ENCODE results near the gene R3HDM2.
"Not testable (repeated sequence)": the region's sequence is repeated elsewhere in the genome, so short reads cannot be mapped to it uniquely, and the experiment has no call there.

Gene R3HDM2

DNA sequence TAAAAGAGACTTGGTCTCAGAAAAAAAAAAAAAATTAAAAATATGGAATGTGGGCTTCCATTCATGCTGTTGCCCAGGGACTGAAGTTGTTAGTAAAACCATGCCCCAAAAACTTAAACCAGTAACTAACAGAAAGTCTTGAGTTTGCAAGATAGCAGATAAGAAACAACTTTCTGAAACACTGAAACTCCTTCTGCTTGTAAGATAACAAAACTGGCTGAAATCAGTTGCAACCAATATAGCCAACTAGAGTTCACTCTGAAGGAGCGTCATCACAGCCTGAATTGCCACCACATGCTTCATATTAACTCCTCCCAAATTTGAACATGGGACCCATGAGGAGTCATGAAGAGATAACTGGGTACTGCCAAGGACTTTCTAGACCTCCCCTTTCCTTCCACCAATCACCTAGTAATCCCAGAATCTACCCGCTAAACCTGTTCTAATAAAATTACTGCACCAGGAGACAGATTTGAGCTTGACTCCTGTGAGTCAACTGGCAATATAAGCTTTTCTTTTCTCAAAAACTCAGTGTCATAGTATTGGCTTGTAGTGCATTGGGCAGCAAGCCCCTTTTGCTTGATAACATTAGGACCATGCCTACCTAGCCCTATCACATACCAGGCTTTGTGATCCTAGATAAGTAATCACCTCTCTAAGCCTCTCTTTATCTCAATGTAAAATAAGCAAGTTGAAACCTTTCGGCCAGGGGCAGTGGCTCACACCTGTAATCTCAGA is 53.6 kb downstream of the R3HDM2 start:
- DNase-seq (ENCODE audit: low spot score) = no peak

DNA sequence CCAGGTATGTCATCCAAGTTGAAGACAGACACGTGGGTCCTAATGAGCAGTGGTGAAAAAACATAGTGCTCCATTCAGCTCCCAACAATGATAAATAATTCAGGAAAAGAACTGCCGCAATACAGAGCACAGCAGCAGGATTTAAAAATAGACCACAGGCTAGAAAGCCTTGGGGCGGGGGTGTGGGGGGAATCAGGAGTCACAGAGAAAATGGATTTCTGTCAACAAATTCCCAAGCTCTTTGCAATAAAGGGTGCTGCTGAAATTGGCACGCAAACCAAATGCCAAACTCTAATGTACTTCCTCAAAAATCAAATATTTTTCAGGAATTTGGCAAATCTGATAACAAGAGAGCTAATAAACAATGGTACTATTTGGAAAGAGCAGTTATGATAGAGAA is 58.6 kb downstream of the R3HDM2 start:
- DNase-seq (ENCODE audit: low spot score) = peak; percentile 12

DNA sequence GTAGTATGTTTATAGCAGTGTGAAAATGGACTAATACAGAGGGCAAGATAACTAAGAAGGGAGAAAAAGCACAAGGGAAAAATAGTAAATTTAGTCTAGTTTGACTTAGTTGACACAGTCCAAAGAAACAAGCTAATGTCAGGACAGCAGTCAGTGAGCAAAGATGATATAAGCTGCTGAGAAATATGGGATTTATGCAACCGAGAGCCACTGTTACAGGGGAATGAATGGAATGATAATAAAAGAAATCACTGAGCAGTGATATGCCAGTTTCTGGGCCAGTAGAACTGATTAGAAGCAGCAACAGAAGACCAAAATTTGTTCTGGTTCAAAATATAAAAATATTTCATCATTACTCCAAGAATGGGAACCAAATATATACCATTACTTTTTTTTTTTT is 60.1 kb downstream of the R3HDM2 start:
- no peak for DNase-seq (ENCODE audit: low spot score)

DNA sequence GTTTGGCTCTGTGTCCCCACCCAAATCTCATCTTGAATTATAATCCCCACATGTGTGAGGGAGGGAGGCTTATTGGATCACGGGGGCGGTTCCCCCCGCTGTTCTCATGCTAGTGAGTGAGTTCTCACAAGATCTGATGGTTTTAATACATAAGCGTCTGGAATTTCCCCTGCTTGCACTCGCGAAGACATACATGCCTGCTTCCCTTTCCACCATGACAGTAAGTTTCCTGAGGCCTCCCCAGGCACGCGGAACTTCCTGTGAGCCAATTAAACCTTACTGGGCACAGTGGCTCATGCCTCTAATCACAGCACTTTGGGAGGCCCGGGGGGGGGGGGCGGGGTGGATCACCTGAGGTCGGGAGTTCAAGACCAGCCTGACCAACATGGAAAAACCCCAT is 60.8 kb downstream of the R3HDM2 start:
- no peak for DNase-seq (ENCODE audit: low spot score)

DNA sequence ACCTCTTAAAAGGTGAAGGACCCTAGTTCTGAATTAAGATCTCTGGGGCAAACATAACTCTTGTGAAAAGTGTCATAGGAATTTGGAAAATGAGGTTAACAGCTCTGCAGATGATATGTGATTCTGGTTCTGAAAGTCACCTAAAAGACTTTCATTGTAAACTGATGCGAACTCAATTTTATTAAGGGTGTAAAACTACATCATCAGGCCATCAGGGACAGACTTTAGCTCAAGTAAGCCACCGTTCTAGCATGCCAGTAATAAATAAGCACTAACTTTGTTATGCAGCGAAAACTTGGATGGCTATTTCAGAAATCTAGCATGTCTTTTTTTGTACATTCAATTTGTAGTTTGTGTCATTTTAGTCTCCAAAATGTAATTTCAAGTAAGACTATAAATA is 61.6 kb downstream of the R3HDM2 start:
- no peak for DNase-seq (ENCODE audit: low spot score)

DNA sequence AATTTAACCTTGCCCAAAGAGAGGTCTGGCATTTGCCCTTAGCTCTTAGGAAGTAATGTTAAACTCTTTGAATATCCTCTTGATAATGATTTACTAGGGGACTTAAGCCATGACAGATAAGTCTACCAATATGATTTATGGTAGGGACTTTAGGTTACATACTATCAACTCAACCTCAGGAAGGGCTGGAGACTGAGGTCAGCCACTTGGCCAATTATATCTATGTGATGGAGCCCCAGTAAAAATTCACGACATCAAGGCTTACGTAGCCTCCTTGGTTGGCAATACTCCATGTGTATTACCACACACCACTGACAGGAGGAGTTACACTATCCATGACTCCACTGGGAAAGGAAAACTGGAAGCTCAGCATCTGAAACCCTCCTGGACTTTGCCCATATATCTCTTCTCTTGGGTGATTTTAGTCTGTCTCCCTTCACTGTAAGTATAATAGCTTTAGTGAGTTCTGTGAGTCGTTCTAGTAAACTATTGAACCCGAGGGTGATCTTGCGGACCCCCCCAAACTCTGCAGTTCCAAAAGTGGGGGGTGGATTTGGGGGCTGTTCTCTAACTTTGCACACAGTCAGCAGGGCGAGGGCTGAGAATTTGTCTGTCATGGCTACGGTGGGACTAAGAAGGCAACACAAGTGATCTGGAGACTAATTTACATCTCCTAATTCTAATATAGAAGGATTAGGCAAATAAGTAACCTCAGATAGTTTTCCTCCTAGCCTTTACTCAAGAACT is 62.3 kb downstream of the R3HDM2 start:
- no peak for DNase-seq (ENCODE audit: low spot score)

DNA sequence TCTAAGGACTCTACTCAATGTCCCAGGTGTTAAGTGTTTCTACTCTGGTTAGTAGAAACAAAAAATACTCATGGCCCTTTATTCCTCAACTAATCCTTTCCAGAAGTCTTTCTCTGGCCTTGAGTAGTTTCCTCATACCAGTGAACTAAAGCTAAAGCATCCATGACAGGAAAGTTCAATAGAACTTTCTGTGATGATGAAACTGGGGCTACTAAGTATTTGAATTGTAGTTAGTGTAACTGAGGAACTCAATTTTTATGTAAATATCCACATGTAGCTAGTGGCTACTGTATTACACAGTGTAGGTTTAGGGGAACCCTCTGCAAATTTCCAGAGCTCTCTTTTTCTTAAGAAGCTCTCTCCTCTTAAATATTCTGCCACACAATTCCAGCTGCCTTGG is 63.7 kb downstream of the R3HDM2 start:
- DNase-seq (ENCODE audit: low spot score) = no peak

DNA sequence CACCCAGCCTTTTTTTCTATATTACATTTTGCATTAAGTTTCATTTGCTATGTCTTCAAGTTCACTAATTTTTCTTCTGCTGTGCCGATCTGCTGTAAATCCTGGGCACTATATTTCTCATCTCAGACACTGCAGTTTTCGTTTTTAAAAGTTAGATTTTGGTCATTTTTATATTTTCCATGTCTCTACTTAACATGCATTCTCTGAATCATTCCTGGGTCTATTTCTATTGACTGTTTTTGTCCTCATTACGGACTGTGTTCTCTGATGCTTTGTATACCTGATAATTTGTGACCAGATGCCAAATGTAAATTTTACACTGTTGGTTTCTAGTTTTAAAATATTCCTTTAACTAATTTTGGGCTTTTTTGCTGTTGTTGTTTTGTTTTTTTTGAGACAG is 64.5 kb downstream of the R3HDM2 start:
- no peak for DNase-seq (ENCODE audit: low spot score)

DNA sequence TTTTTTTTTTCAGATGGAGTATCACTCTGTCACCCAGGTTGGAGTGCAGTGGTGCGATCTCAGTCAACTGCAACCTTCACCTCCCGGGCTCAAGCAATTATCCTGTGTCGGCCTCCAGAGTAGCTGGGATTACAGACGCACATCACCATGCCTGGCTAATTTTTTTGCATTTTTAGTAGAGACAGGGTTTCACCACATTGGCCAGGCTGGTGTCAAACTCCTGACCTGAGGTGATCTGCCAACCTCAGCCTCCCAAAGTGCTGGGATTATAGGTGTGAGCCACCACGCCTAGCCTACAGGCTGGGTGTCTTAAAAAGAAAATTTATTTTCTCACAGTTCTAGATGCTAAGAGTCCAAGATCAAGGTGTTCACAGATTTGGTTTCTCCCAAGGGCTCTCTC is 66.7 kb downstream of the R3HDM2 start:
- not testable (repeated sequence) for DNase-seq (ENCODE audit: low spot score)

DNA sequence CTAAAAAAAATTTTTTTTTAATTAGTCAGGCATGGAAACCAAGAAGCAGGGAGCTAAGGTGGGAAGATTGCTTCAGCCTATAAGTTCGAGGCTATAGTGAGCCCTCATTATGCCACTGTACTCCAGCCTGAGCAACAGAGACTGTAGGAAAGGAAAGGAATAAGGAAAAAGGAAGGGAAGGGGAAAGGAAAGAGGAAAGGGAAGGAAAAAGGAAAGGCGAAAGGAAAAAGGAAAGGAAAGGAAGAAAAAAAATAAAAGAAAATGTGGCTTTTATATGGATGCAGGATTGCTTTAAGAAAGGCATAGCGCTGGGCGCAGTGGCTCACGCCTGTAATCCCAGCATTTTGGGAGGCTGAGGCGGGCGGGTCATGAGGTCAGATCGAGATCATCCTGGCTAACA is 70.4 kb downstream of the R3HDM2 start:
- no peak for DNase-seq (ENCODE audit: low spot score)

DNA sequence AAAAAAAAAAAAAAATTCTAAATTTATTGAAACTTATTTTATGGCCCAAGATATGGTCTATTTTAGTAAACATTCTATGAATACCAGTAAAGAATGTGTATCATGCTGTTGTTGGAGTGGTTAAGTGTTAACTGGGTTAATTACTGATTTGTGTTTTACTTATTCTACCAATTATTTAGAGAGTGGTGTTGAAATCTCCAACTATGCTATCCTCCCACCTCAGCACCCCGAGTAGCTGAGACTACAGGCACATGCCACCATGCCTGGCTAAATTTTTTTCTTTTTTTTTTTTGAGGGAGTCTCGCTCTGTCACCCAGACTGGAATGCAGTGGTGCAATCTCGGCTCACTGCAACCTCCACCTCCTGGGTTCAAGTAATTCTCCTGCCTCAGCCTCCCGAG is 72.2 kb downstream of the R3HDM2 start:
- no peak for DNase-seq (ENCODE audit: low spot score)

DNA sequence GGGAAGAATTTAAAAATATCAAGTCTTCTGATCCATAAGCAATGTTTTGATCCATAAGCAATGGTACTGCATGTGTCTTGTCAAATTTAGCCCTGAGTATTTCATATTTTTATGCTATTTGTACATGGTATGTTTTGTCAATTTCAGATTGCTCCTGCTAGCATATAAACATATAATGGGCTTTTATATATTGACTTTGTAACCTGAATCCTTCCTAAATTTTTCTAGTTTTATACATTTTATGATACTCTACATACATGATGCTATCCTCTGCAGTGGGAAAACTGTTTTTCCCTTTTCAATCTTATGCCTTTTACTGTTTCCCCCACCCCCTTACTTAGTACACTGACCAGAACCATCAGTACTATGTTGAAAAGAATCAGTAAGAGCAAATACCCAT is 75.1 kb downstream of the R3HDM2 start:
- no peak for DNase-seq (ENCODE audit: low spot score)

DNA sequence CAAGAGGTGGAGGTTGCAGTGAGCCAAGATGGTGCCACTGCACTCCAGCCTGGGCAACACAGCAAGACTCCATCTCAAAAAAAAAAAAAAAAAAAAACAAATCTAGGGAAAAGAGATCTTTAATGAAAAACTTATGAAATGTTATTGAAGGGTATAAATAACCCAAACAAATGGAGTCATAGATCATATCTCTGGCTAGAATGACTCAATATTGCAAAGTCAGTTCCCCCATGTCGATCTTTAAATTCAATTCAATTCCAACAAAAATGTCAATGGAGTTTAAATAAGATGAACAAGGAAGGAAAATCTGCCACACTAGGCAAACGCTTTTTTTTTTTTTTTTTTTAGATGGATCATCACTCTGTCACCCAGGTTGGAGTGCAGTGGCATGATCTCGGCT is 78.7 kb downstream of the R3HDM2 start:
- no peak for DNase-seq (ENCODE audit: low spot score)

DNA sequence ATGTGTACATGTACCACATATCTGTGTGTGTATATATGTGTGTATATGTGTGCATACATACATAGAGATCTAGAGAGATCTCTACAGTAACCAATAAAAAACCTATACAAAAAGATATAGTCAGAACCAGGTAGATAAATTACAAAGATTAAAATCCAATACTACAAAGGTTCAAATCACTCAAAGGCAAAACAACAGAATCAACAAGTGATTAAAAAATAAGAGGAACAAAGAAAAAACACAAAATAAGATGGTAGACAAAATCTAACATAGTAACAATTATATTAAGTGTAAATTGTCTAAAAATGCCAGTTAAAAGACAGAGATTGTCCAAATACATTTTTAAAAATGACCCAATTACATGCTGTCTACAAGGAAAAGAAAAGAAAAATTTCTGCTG is 83.6 kb downstream of the R3HDM2 start:
- no peak for DNase-seq (ENCODE audit: low spot score)

DNA sequence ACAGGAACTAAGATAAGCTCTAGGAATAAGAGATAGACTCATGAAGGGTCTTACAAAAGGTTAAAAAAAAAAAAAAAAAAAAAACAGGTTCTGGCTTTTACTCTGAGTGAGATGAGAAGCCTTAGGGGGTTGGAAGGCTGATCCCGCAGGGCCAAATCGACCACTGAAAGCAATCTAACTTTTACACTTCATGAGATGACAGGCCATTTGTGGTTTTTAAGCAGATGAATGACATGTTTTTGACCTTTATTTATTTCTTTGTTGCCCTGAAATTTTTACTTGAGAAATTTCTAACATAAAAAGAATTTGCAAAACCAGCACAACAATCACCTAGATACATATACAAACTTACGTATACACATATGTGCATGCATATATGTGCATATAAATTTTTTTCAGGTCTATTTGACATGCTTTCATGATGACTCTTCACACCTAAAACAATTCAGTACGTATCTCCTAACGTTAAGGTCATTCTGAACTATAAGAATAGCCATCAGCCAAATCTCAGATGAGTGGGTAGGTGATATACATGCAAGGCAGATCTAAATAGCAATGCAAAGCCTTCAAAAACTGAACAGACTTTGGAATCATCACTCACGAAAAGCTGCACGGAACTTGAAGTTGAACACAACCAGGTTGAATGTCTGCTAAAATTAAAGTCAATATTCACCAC is 87.0 kb downstream of the R3HDM2 start:
- no peak for DNase-seq (ENCODE audit: low spot score)

DNA sequence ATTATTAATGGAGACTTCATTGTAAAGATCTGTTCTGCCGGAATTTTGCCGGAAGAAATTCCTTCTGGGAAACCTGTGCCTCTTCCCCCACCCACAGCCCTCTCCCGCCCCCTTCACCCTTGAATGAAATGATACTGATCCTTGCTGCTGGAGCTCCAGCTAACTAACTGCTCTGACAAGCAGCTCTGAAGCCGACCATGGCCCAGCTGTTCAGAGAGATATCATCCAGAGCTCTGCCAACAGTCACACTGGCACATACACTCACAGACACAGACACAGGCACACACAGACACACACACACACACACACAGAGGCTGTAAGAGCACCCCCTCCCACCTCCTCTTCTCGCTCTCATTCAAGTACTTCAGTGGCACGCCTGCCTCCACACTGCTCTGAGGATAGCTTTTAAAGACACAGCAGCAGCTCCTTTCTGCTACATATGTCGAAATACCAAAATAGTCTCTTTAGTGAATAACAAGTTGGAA is 88.6 kb downstream of the R3HDM2 start:
- peak; percentile 20 for DNase-seq (ENCODE audit: low spot score)

DNA sequence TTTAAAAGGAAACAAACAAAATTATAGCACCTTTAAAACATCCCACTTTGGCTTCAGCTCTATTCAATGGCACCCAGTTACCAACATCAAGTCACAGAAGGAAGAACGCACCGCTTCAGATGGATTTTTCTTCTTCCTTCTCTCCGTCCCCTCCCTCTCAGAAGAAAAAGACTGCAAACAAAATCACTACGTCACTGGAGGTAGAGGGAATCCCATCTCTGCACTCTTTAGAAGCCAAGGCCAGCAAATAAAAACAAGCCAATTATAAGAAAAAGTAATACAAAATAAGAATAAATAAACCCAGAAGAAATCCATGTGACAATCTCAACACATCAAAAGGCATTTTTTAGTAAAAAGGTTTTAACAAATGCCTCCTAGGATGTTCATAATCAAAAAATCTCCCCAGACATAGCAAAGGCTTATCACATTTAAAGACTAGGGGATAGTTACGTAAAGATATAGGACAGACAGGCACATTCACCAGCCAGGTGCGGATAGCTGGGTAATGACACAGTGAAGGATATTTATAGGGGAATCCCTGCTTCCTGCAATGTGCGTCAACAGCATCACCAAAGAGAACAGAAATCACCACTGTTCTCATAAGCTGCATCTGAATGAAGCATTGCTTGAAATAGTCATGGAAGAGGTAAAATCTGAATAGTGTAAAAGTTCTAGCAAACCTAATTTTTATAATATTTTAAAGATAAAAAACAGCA is 89.4 kb downstream of the R3HDM2 start:
- peak; percentile 20 for DNase-seq (ENCODE audit: low spot score)

DNA sequence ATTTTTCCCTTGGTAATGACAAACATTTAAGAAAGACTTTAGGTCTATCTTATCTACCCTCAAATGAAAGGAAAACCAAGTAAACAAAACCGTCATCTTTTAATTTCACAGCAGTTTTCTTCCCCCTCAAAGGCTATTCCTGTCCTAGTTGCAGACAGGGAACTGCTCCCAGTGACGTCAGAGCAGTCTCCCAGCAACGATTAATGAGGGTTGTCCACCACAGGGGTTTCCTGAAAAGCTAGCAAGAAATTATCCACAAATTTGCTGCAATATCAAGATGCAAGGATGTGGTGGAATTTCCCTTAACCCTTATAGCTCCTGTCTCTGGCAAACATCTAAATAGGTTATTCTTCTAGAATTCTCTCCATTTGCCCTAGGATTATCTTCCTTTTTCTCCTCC is 90.7 kb downstream of the R3HDM2 start:
- peak; percentile 58 for DNase-seq (ENCODE audit: low spot score)

DNA sequence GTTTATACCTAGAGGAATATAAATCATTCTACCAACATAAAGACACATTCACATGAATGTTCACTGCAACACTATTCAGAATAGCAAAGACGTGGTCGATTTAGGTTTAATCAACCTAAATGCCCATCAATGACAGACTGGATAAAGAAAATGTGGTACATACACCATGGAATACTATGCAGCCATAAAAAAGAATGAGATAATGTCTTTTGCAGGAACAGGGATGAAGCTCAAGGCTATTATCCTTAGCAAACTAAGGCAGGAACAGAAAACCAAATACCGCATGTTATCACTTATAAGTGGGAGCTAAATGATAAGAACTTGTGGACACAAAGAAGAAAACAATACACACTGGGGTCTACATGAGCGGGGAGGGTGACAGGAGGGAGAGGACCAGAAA is 94.5 kb downstream of the R3HDM2 start:
- not testable (repeated sequence) for DNase-seq (ENCODE audit: low spot score)

DNA sequence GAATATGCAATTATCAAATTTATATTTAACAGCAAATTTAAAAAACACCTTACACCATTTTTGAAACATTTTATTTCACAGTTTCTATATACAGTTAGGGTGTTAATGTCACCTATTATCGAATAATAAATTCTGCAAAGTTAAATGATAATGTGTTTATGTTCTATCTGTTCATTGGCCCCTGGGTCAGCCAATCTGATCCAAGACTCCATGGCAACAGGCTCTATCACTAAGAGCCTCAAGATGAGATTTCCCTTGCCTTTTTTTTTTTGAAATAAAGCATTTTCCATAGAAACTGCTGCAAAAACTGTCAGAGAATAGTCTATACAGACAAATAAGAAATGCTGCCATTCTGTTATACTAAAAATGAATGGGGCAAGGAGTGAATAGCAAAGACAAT is 96.6 kb downstream of the R3HDM2 start:
- no peak for DNase-seq (ENCODE audit: low spot score)

DNA sequence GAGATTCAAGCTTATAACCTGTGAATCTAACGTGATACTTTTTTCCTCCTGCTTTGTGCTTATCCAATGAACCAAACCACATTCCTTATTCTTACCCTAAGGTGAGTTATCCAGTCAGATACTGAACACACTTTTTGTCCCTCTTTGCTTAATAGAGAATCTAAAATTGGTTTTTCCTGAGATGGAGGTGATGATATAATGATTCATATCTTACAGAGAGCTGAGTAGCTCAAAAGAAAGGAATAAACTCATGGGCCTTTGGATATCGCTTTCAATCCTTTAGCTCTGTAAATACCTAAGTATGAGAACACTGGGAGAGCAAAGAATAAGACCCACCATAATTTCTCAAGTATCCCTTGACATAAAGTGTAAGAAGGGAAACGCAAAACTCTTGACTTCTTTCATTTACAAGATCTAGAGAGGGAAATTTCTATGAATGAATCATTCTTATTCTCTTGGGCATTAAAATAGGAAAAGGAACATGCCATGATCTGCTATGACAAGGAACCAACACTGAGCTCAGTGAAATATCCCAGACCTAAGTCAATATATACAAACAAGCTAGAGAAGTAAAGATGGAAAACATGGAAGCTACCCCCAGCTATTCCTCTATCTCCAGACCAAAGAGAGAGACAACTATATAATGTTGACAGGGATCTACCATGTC is 98.1 kb downstream of the R3HDM2 start:
- no peak for DNase-seq (ENCODE audit: low spot score)

DNA sequence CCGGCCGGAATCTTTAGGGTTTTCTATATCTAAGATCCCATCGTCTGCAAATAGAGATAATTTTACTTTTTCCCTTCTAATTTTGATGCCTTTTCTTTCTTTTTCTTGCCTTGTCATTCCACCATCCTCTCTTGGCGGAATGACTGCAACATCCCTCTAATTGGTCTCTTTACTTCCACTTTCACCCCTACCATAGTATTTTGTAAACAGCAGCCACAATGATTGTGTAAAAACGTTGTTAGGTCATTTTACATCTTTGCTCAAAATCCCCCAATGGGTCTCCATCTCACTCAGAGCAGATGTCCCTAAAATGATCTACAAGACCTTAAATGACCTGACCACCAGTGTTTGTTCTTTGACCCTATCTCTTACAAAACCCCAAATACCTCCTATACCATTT is 99.9 kb downstream of the R3HDM2 start:
- no peak for DNase-seq (ENCODE audit: low spot score)

Data from globus pallidus (tissue), 1 donor.